Measurements from ENCODE around the gene VASP.

The VASP gene

DNA sequence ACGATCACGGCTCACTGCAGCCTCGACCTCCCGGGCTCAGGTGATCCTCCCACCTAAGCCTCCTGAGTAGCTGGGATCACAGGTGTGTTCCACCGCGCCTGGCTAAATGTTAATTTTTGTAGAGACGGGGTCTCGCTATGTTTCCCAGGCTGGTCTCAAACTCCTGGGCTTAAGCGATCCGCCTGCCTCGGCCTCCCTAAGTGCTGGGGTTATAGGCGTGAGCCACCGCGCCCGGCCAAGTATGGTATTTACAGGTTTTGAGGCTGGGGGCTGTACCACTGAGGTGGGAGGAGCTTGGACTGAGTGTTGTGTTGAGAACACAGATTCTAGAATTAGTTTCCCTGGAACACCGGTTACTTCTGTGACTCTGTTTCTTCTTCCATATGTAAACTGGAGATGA, 9.5 kb upstream of the VASP start:
- no peak overlapping the region for H3K4me3 ChIP-seq (ENCODE audit: control insufficient read depth, low read depth, low read length)
- TF ChIP-seq, protein P1, sequence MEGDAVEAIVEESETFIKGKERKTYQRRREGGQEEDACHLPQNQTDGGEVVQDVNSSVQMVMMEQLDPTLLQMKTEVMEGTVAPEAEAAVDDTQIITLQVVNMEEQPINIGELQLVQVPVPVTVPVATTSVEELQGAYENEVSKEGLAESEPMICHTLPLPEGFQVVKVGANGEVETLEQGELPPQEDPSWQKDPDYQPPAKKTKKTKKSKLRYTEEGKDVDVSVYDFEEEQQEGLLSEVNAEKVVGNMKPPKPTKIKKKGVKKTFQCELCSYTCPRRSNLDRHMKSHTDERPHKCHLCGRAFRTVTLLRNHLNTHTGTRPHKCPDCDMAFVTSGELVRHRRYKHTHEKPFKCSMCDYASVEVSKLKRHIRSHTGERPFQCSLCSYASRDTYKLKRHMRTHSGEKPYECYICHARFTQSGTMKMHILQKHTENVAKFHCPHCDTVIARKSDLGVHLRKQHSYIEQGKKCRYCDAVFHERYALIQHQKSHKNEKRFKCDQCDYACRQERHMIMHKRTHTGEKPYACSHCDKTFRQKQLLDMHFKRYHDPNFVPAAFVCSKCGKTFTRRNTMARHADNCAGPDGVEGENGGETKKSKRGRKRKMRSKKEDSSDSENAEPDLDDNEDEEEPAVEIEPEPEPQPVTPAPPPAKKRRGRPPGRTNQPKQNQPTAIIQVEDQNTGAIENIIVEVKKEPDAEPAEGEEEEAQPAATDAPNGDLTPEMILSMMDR (conservative IDR thresholded peaks at IDR 0.05; ENCODE audit: control insufficient read depth, insufficient read depth, low read depth, low read length), result no peak
- DNase-seq (ENCODE audit: low read depth), result no peak

DNA sequence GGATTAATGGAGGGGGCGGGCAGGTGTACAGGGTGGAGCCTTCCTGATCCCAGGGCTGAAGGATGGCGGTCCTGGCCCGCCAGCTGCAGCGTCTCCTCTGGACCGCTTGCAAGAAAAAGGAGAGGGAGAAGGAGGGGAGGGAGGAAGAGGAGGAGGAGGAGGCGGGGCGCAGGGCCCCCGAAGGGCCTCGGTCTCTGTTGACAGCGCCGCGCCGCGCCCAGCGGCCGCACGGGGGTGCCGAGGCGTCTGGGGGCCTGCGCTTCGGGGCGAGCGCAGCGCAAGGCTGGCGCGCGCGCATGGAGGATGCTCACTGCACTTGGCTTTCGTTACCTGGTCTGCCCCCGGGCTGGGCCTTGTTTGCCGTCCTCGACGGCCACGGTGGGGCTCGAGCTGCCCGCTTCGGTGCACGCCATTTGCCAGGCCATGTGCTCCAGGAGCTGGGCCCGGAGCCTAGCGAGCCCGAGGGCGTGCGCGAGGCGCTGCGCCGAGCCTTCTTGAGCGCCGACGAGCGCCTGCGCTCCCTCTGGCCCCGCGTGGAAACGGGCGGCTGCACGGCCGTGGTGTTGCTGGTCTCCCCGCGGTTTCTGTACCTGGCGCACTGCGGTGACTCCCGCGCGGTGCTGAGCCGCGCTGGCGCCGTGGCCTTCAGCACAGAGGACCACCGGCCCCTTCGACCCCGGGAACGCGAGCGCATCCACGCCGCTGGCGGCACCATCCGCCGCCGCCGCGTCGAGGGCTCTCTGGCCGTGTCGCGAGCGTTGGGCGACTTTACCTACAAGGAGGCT, 8.7 kb upstream of the VASP start, which contains the start of gene PPM1N:
TSS of gene PPM1N (plus strand) at position 33 of the 785 bp plus-strand sequence. CDS start at position 63, 30 bp downstream.
- DNase-seq (ENCODE audit: low read depth), result no peak
- TF ChIP-seq, protein P1 (conservative IDR thresholded peaks at IDR 0.05; ENCODE audit: control insufficient read depth, insufficient read depth, low read depth, low read length), result no peak
- H3K4me3 ChIP-seq (ENCODE audit: control insufficient read depth, low read depth, low read length), result peak within 1 kb of the TSS; percentile 42

DNA sequence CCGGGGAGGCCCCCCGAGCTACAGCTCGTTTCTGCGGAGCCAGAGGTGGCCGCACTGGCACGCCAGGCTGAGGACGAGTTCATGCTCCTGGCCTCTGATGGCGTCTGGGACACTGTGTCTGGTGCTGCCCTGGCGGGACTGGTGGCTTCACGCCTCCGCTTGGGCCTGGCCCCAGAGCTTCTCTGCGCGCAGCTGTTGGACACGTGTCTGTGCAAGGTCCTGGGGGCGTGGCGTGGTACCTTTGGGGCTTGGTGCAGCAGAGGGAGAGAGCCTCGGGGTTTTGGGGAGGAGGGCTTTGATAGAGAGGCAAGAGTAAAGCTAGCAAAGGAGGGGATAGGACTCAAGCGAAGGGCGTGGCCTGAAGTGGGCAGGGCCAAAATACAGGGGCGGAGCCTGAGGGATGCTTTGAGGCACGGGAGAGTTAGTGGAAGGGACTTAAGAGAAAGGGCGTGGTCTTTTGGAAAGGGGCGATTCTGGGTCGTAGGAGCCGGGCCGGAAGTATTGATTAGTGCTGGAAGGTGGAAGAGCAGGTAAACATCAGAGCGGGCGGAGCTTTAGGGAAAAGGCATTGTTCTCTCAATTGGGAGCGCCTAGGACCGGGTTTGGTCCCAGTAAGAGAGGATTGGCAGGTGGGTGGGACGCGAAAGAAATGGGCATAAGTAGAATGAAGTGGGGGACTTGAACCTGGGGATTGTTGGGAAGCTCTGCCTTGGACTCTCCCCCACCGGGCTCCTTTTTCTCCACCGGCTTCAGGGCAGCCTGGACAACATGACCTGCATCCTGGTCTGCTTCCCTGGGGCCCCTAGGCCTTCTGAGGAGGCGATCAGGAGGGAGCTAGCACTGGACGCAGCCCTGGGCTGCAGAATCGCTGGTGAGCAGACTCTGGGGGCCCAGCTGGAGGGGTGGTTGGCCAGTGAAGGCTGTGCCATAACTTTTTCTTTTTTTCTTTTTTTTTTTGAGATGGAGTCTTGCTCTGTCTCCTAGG, 7.8 kb upstream of the VASP start:
- DNase-seq (ENCODE audit: low read depth), result no peak
- no peak overlapping the region for H3K4me3 ChIP-seq (ENCODE audit: control insufficient read depth, low read depth, low read length)
- TF ChIP-seq, protein P1 (conservative IDR thresholded peaks at IDR 0.05; ENCODE audit: control insufficient read depth, insufficient read depth, low read depth, low read length), result no peak

DNA sequence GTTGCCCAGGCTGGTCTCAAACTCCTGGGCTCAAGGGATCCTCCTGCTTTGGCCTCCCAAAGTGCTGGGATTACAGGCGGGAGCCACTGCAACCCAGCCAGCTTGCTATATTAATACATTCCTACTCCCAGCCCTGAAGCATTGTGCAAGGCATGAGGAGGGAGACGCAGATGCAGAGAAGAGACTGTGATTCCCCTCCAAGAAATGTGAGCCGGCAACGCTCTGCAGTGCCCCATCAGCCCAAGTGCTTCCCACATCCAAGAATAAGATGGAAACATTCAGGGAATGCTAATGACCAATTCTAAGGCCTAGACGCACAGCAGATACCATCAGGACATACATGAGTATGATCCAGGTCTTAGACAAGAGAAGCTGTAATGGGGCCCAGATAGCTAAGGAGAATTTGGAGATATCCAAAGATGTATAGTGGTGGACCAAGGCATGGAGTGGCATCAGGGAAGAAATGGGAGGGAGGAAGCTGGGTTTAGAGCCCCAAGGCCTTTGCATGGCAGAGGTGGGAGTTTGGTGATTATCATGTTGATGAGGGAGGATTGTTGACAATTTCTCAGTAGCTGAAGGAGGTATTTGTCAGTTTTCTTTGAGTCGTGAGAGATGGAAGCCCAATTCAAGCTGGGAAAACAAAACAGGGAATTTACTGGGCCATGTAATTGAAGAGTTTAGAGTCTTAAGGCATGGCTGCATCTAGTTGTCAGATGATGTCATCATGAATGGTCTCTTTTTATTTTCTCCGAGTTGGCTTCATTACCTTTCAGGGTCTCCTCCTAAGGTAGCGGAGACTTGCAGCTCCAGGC, 6.2 kb upstream of the VASP start:
- DNase-seq (ENCODE audit: low read depth), result no peak
- TF ChIP-seq, protein P1 (conservative IDR thresholded peaks at IDR 0.05; ENCODE audit: control insufficient read depth, insufficient read depth, low read depth, low read length), result no peak
- no peak overlapping the region for H3K4me3 ChIP-seq (ENCODE audit: control insufficient read depth, low read depth, low read length)

DNA sequence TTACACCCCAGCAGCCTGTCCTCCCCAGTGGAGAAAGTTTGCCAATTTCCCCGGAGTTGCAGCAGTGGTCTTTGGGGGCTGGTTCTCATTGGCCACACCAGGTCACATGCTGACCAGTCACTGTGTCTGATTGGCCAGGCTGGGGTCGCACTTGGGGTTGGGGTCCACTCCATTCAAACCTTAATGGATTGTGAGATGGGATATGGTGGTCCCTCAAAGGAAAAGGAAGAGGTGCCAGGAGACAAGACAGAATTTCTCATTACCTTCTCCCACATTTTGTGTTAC, 5.6 kb upstream of the VASP start:
- H3K4me3 ChIP-seq (ENCODE audit: control insufficient read depth, low read depth, low read length), result no peak overlapping the region
- TF ChIP-seq, protein P1 (conservative IDR thresholded peaks at IDR 0.05; ENCODE audit: control insufficient read depth, insufficient read depth, low read depth, low read length), result no peak
- no peak for DNase-seq (ENCODE audit: low read depth)

- no peak for DNase-seq (ENCODE audit: low read depth)
- no peak overlapping the region for H3K4me3 ChIP-seq (ENCODE audit: control insufficient read depth, low read depth, low read length)
- TF ChIP-seq, protein P1 (conservative IDR thresholded peaks at IDR 0.05; ENCODE audit: control insufficient read depth, insufficient read depth, low read depth, low read length), result no peak
These were observed 5.2 kb upstream of the VASP start for GRCh38 chr19:45502111-45502510.
